ENCODE results near the gene CDH5.

DNA sequence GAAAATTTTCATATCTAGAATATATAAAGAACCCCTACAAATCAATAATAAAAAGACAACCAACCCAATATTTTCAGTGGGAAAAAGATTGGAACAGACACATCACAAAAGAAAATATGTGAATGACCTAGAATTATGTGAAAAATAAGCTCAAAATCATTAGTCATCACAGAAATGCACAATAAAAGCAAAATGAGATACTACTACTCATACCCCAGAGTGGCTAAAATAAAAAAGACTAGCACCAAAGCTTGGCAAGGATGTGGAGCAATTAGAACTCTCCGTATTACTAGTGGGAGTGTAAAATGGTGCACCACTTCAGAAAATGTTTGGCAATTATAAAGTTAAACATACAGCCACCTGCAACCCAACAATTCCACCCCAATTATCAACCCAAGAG, 48.0 kb upstream of the CDH5 start:
- TF ChIP-seq, protein P1, sequence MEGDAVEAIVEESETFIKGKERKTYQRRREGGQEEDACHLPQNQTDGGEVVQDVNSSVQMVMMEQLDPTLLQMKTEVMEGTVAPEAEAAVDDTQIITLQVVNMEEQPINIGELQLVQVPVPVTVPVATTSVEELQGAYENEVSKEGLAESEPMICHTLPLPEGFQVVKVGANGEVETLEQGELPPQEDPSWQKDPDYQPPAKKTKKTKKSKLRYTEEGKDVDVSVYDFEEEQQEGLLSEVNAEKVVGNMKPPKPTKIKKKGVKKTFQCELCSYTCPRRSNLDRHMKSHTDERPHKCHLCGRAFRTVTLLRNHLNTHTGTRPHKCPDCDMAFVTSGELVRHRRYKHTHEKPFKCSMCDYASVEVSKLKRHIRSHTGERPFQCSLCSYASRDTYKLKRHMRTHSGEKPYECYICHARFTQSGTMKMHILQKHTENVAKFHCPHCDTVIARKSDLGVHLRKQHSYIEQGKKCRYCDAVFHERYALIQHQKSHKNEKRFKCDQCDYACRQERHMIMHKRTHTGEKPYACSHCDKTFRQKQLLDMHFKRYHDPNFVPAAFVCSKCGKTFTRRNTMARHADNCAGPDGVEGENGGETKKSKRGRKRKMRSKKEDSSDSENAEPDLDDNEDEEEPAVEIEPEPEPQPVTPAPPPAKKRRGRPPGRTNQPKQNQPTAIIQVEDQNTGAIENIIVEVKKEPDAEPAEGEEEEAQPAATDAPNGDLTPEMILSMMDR (IDR thresholded peaks at IDR 0.05) = no peak
- TF ChIP-seq POLR2A (IDR thresholded peaks at IDR 0.05) = no peak

All from Peyer's patch (tissue), 4 donors.